Keratinocyte (primary cell): ENCODE results near the gene SVOPL.

Experiments used
- CTCF ChIP-seq, 3 experiments: IDR thresholded peaks in 1 of 3; conservative IDR thresholded peaks in 1 of 3; optimal IDR thresholded peaks in 1 of 3; 2 replicates in 2 of 3; 3 replicates in 1 of 3; pipeline versions ENCODE3 to v1.5.1; 2011; ENCODE audit warnings: low read length in 3 of 3, mild to moderate bottlenecking in 3 of 3, moderate library complexity in 2 of 3, control low read depth in 1 of 3, inconsistent platforms in 1 of 3; ENCODE audit not compliant: insufficient read depth in 2 of 3; ENCODE audit errors: extremely low read depth in 1 of 3
- EZH2 ChIP-seq: IDR thresholded peaks from one replicate; pipeline ENCODE4 v1.6.1; 2012; ENCODE audit warnings: inconsistent platforms, mild to moderate bottlenecking, low read length, moderate library complexity

GRCh38 chr7:138699661-138700060, 1.5 kb downstream of the SVOPL start:
- no peak for TF ChIP-seq CTCF (optimal IDR thresholded peaks at IDR 0.05 in 1 of 3, IDR thresholded peaks at IDR 0.05 in 1 of 3, conservative IDR thresholded peaks at IDR 0.05 in 1 of 3; ENCODE audit: extremely low read depth in 1 of 3, insufficient read depth in 2 of 3, low read length in 3 of 3)
- no peak for TF ChIP-seq EZH2
